ENCODE measurements around the gene HSF2BP. TPM values are rescaled to one million over a fixed set of nuclear protein-coding genes. Genes with fewer than 3 reads are reported as not detected.

HSF2BP gene
- total and polyA plus RNA-seq, 2 donors (not counting 1 experiment from before 2014, with no cell fraction given): 0.49 TPM

DNA sequence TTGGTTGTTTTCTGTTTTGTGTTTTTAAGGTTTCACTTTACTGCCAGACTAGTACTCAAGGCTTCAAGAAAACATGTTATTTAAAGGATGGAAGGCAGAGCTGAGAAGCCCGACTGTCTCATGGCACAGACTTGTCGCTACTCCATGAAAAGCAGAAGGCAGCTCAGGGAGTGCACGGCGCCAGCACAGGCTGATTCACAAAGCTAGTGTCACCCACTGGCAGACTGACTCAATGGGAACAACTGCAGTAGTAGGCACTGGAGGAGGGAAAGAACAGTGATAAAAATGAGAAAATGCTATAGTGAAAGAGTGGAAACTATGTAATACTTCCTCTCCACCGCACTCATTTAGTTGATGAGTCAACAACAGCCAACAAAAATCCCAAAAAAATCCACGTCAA lies 14.7 kb downstream of the HSF2BP start:
- Histone ChIP-seq H2AFZ (ENCODE audit: insufficient read depth, low read depth, low read length, poor library complexity, severe bottlenecking) (no peak overlapping the region), H3K4me1 (ENCODE audit: control insufficient read depth in 2 of 2, insufficient read depth in 2 of 2, low read length in 2 of 2) (peaks cover 13 to 14% of the 10 kb centered on the region in 2 donors), H3K79me2 (ENCODE audit: control insufficient read depth, insufficient read depth, low read length) (no peaks in the 10 kb centered on the region), H3K4me2 (replicated peaks; ENCODE audit: low read depth, low read length, poor library complexity, severe bottlenecking) (no peak overlapping the region), H3K4me3 (ENCODE audit: control extremely low read depth in 1 of 5, extremely low read depth in 1 of 5, insufficient read depth in 1 of 5, low read depth in 2 of 5, low read length in 4 of 5) (no peak overlapping the region), H3K9ac (ENCODE audit: low read length) (no peak overlapping the region), H3K36me3 (replicated peaks in 1 of 2; ENCODE audit: control extremely low read depth in 1 of 2, control insufficient read depth in 1 of 2, extremely low read depth in 1 of 2, insufficient read depth in 2 of 2, low read length in 1 of 2) (no peaks in the 10 kb centered on the region), H3K27ac (ENCODE audit: low read length in 2 of 2) (no peak overlapping the region), H3K9me3 (ENCODE audit: control extremely low read depth in 1 of 3, control insufficient read depth in 2 of 3, insufficient read depth in 1 of 3, low read length in 2 of 3) (no peaks in the 10 kb centered on the region), H4K20me1 (ENCODE audit: control insufficient read depth, insufficient read depth, low read length, poor library complexity, severe bottlenecking) (no peaks in the 10 kb centered on the region), H3K27me3 (replicated peaks in 1 of 4; ENCODE audit: control extremely low read depth in 1 of 4, control insufficient read depth in 3 of 4, insufficient read depth in 4 of 4, low read length in 3 of 4) (no peaks in the 10 kb centered on the region)
- WGBS (ENCODE audit: insufficient coverage): 83% methylated on average over 4 of the region's 6 CpGs
- Mint-ChIP-seq H3K4me3 (no peak overlapping the region), H3K27ac (no peak overlapping the region), H3K9me3 (ENCODE audit: insufficient read depth) (no peaks in the 10 kb centered on the region), H3K27me3 (peaks cover 8% of the 10 kb centered on the region), H3K4me1 (peaks cover 17% of the 10 kb centered on the region)
- ChIA-PET CTCF (interaction anchor here (1.1 to 3.0 kb wide), 6 partner anchors 24 to 1052 kb away, joined by 3 to 23 read pairs (median 4); no protein-coding TSS in a partner anchor), POLR2A (no interaction called here)
- no peak for ATAC-seq (ENCODE audit: low read depth)
- no peak for DNase-seq
- no peak for TF ChIP-seq EZH2 (IDR thresholded peaks at IDR 0.05; ENCODE audit: borderline replicate concordance, insufficient read depth, low read depth, low read length, poor library complexity, severe bottlenecking)
- TF ChIP-seq, protein P1, sequence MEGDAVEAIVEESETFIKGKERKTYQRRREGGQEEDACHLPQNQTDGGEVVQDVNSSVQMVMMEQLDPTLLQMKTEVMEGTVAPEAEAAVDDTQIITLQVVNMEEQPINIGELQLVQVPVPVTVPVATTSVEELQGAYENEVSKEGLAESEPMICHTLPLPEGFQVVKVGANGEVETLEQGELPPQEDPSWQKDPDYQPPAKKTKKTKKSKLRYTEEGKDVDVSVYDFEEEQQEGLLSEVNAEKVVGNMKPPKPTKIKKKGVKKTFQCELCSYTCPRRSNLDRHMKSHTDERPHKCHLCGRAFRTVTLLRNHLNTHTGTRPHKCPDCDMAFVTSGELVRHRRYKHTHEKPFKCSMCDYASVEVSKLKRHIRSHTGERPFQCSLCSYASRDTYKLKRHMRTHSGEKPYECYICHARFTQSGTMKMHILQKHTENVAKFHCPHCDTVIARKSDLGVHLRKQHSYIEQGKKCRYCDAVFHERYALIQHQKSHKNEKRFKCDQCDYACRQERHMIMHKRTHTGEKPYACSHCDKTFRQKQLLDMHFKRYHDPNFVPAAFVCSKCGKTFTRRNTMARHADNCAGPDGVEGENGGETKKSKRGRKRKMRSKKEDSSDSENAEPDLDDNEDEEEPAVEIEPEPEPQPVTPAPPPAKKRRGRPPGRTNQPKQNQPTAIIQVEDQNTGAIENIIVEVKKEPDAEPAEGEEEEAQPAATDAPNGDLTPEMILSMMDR (IDR thresholded peaks at IDR 0.05): no peak
- intact Hi-C loops (cut with micrococcal nuclease): no loop called here

DNA sequence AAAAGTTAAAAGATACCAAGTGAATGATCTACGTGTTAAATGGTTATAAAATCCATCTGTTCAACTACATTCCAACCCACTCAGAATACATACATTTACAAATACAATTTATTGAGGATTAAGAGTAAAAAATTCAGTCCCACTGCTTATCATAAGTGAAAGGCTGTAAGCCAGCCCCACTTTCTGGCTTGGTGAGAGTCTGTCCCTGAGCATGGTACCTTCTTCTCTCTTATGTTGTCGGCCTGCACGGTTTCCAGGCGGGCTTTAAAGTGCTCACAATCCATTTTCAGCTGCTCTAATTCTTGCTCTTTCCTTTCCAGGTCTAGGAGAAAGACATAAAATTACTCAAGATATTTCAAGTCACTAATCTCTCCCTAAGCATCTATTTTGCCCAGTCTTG lies 15.2 kb downstream of the HSF2BP start:
- ATAC-seq (ENCODE audit: low read depth) (no peak), DNase-seq (no peak)
- WGBS (ENCODE audit: insufficient coverage): no CpG with 5 or more reads among the region's 4 CpGs
- CTCF ChIA-PET: interaction anchor here (3.0 kb wide), 1 partner anchor 23 kb away, joined by 10 read pairs; no protein-coding TSS in a partner anchor
- Histone ChIP-seq H3K4me1 (ENCODE audit: control insufficient read depth in 2 of 2, insufficient read depth in 2 of 2, low read length in 2 of 2) (peaks cover 13 to 14% of the 10 kb centered on the region in 2 donors), H4K20me1 (ENCODE audit: control insufficient read depth, insufficient read depth, low read length, poor library complexity, severe bottlenecking) (no peaks in the 10 kb centered on the region), H3K79me2 (ENCODE audit: control insufficient read depth, insufficient read depth, low read length) (no peaks in the 10 kb centered on the region), H3K9me3 (ENCODE audit: control extremely low read depth in 1 of 3, control insufficient read depth in 2 of 3, insufficient read depth in 1 of 3, low read length in 2 of 3) (no peaks in the 10 kb centered on the region), H3K27ac (ENCODE audit: low read length in 2 of 2) (no peak overlapping the region), H3K36me3 (replicated peaks in 1 of 2; ENCODE audit: control extremely low read depth in 1 of 2, control insufficient read depth in 1 of 2, extremely low read depth in 1 of 2, insufficient read depth in 2 of 2, low read length in 1 of 2) (no peaks in the 10 kb centered on the region), H3K4me2 (replicated peaks; ENCODE audit: low read depth, low read length, poor library complexity, severe bottlenecking) (no peak overlapping the region), H3K9ac (ENCODE audit: low read length) (no peak overlapping the region), H3K27me3 (replicated peaks in 1 of 4; ENCODE audit: control extremely low read depth in 1 of 4, control insufficient read depth in 3 of 4, insufficient read depth in 4 of 4, low read length in 3 of 4) (no peaks in the 10 kb centered on the region), H3K4me3 (ENCODE audit: control extremely low read depth in 1 of 5, extremely low read depth in 1 of 5, insufficient read depth in 1 of 5, low read depth in 2 of 5, low read length in 4 of 5) (no peak overlapping the region), H2AFZ (ENCODE audit: insufficient read depth, low read depth, low read length, poor library complexity, severe bottlenecking) (no peak overlapping the region)
- no peaks in the 10 kb centered on the region for H3K9me3 Mint-ChIP-seq (ENCODE audit: insufficient read depth)
- intact Hi-C loops (cut with micrococcal nuclease): no loop called here
- H3K27ac Mint-ChIP-seq: no peak overlapping the region
- peaks cover 17% of the 10 kb centered on the region for H3K4me1 Mint-ChIP-seq
- POLR2A ChIA-PET: no interaction called here
- peaks cover 8% of the 10 kb centered on the region for H3K27me3 Mint-ChIP-seq
- H3K4me3 Mint-ChIP-seq: no peak overlapping the region
- no peak for TF ChIP-seq EZH2 (IDR thresholded peaks at IDR 0.05; ENCODE audit: borderline replicate concordance, insufficient read depth, low read depth, low read length, poor library complexity, severe bottlenecking)
- TF ChIP-seq, protein P1 (IDR thresholded peaks at IDR 0.05): no peak
